Measurements from ENCODE around the gene MSH5. TPM values are rescaled to one million over a fixed set of nuclear protein-coding genes. Genes with fewer than 3 reads are reported as not detected.

Gene MSH5
- polyA plus RNA-seq (2012; ENCODE audit: insufficient read depth, insufficient read length, low read depth) = 3.8 TPM

GRCh38 chr6:31739639-31740396 lies at the start of gene MSH5:
Gene MSH5 (plus strand): TSS chr6:31740005. CDS start chr6:31740467, 462 bp downstream.
- DNase-seq = peak; percentile 98
- H3K36me3 ChIP-seq = peaks cover 5% of the 10 kb centered on the region; the same call in 1 of the 2 replicates
- peaks cover 4% of the 10 kb centered on the region for H3K4me1 ChIP-seq
- no peak for TF ChIP-seq CTCF (IDR thresholded peaks at IDR 0.05; ENCODE audit: low read depth, low read length)
- H3K9me3 ChIP-seq = no peaks in the 10 kb centered on the region; the same call in 1 of the 2 replicates
- H3K27me3 ChIP-seq = no peaks in the 10 kb centered on the region
- peak within 1 kb of the TSS; percentile 66 for H3K4me3 ChIP-seq (ENCODE audit: low read depth, low read length)

GRCh38 chr6:31690231-31691077 lies 49.4 kb upstream of the MSH5 start:
- H3K36me3 ChIP-seq = no peaks in the 10 kb centered on the region; the same call in none of the 2 replicates
- TF ChIP-seq CTCF (IDR thresholded peaks at IDR 0.05; ENCODE audit: low read depth, low read length) = no peak

DNA sequence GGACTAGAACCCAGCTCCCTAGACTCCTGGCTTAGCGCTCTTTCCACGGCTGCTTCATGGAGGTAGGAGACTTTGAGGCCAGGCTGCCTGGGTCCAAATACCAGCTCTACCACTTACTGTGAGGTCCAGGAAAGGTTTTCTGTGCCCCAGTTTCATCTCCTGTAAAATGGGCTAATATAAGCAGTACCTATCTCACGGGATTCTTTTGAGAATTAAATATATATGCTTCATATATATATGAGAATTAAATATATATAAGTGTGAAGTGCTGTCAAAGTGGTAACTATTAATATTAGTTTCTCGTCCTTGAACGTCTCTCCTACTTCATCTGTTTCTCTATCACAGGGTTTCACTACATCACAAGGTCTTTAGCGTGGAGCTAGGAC lies 48.7 kb upstream of the MSH5 start:
- Histone ChIP-seq H3K4me1 (no peaks in the 10 kb centered on the region), H3K36me3 (no peaks in the 10 kb centered on the region; the same call in none of the 2 replicates), H3K27me3 (no peaks in the 10 kb centered on the region), H3K4me3 (ENCODE audit: low read depth, low read length) (no peak overlapping the region), H3K9me3 (no peaks in the 10 kb centered on the region)
- no peak for TF ChIP-seq CTCF (IDR thresholded peaks at IDR 0.05; ENCODE audit: low read depth, low read length)
- DNase-seq = no peak

More at GRCh38 chr6:31690231-31691077, 49.4 kb upstream of the MSH5 start:
- H3K4me3 ChIP-seq (ENCODE audit: low read depth, low read length) = no peak overlapping the region
- no peaks in the 10 kb centered on the region for H3K27me3 ChIP-seq
- no peaks in the 10 kb centered on the region for H3K9me3 ChIP-seq
- H3K4me1 ChIP-seq = no peaks in the 10 kb centered on the region
- DNase-seq = no peak

DNA sequence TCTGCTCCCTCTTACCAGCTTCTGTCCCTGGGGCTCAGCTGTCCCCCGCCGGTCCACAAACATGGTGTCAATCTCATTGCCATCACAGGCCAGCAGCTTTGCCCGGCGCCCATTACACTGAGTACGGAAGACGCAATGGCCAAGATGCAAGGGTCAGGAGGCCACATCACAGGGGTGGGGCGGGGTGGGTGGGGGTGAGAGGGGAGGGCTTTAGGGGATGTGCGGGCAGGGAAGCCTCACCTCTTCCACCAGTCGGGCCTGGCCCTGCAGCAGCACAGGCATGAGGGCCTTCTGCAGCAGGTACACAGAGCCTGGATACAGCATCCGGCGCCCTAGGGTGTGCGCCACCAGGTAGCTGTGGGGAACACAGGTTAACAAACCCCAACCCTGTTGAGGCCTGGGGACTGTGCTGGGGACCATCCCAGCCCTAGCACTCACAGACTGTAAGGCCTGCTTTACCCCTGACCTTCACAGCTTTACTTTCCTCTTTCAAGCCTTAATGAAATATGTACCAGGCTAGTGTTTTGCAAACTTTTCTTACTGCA lies 48.2 kb upstream of the MSH5 start:
- H3K4me1 ChIP-seq = no peaks in the 10 kb centered on the region
- no peak for DNase-seq
- no peaks in the 10 kb centered on the region for H3K27me3 ChIP-seq
- no peaks in the 10 kb centered on the region for H3K9me3 ChIP-seq
- no peaks in the 10 kb centered on the region; the same call in none of the 2 replicates for H3K36me3 ChIP-seq
- no peak for TF ChIP-seq CTCF (IDR thresholded peaks at IDR 0.05; ENCODE audit: low read depth, low read length)
- H3K4me3 ChIP-seq (ENCODE audit: low read depth, low read length) = no peak overlapping the region

GRCh38 chr6:31692353-31692752 lies 47.5 kb upstream of the MSH5 start:
- Histone ChIP-seq H3K36me3 (no peaks in the 10 kb centered on the region; the same call in none of the 2 replicates), H3K4me3 (ENCODE audit: low read depth, low read length) (no peak overlapping the region), H3K27me3 (no peaks in the 10 kb centered on the region), H3K4me1 (no peaks in the 10 kb centered on the region), H3K9me3 (no peaks in the 10 kb centered on the region)
- no peak for DNase-seq
- TF ChIP-seq CTCF (IDR thresholded peaks at IDR 0.05; ENCODE audit: low read depth, low read length) = no peak

Measured in BE2C (cell line).